ENCODE data around the gene RXFP2.

GRCh38 chr13:31772231-31772630 lies 32.9 kb downstream of the RXFP2 start:
- no peak for TF ChIP-seq POLR2A (IDR thresholded peaks at IDR 0.05)
- no peak for TF ChIP-seq CTCF (IDR thresholded peaks at IDR 0.05)
